T-helper 1 cell treated with Interleukin-12 subunit alpha and Interleukin-12 subunit beta and Interleukin-4 antibody, amounts not matched to agents 30 μg/mL and 1 μg/mL, for 36 hours (primary cell): ENCODE measurements around the gene RMDN2.
A peak's percentile ranks its signal among the peaks of the same experiment; 100 is the strongest.
"Not testable (repeated sequence)": the region's sequence is repeated elsewhere in the genome, so short reads cannot be mapped to it uniquely, and the experiment has no call there.

Experiments used
- H3K27ac Mint-ChIP-seq: one replicate; pipeline ENCODE4 v1.8.0; 2021; ENCODE audit warnings: mild to moderate bottlenecking, mixed read lengths
- H3K27me3 Mint-ChIP-seq: one replicate; pipeline ENCODE4 v1.8.0; 2021; ENCODE audit warnings: low read depth, mixed read lengths
- H3K36me3 Mint-ChIP-seq: one replicate; pipeline ENCODE4 v1.8.0; 2021; ENCODE audit warnings: low read depth, mixed read lengths
- H3K4me1 Mint-ChIP-seq: one replicate; pipeline ENCODE4 v1.8.0; 2021; ENCODE audit warnings: low read depth, mixed read lengths
- H3K4me3 Mint-ChIP-seq: one replicate; pipeline ENCODE4 v1.8.0; 2021; ENCODE audit warnings: mild to moderate bottlenecking, moderate library complexity, mixed read lengths
- H3K9me3 Mint-ChIP-seq: one replicate; pipeline ENCODE4 v1.8.0; 2021; ENCODE audit warnings: mixed read lengths

RMDN2 gene

DNA sequence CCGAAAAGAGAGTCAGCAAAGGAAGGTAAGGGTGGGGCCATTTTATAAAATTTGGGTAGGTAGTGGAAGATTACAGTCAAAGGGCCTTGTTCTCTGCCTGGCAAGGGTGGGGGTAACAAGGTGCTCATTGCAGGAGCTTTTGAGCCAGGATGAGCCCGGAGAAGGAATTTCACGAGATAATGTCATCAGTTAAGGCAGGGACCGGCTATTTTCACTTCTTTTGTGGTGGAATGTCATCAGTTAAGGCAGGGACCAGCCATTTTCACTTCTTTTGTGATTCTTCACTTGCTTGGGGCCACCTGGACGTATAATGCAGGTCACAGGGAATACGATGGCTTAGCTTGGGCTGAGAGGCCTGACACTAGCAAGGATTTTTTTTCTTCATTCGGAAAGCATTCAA lies 92.7 kb downstream of the RMDN2 start:
- Mint-ChIP-seq H3K36me3 (no peaks in the 10 kb centered on the region), H3K27ac (no peak overlapping the region), H3K4me3 (no peak overlapping the region), H3K27me3 (no peaks in the 10 kb centered on the region), H3K9me3 (no peaks in the 10 kb centered on the region), H3K4me1 (no peaks in the 10 kb centered on the region)

GRCh38 chr2:38020359-38021069 lies 95.4 kb downstream of the RMDN2 start:
- H3K27ac Mint-ChIP-seq, H3K9me3 Mint-ChIP-seq, H3K36me3 Mint-ChIP-seq, H3K4me1 Mint-ChIP-seq, H3K4me3 Mint-ChIP-seq, H3K27me3 Mint-ChIP-seq: not testable (repeated sequence)

DNA sequence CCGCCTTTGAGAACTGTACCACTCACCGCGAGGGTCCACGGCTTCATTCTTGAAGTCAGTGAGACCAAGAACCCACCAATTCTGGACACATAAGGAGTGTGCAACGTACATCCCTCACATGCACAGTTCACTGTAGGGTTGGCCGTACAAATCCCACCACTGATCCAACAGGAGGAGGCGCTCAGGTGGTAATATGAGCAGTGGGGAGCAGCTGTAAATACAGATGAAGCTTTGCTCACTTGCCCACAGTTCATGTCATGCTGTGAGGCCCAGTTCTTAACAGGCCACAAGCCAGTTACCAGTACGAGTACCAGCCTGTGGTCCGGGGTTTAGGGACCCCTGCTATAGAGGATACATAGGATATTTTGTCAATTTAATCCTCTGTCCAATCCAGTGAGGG lies 96.5 kb downstream of the RMDN2 start:
- H3K4me1 Mint-ChIP-seq = no peaks in the 10 kb centered on the region
- no peak overlapping the region for H3K27ac Mint-ChIP-seq
- no peaks in the 10 kb centered on the region for H3K36me3 Mint-ChIP-seq

GRCh38 chr2:38026846-38027245 lies 101.8 kb downstream of the RMDN2 start:
- H3K4me1 Mint-ChIP-seq = no peaks in the 10 kb centered on the region
- peaks cover 13% of the 10 kb centered on the region for H3K27me3 Mint-ChIP-seq
- H3K27ac Mint-ChIP-seq = no peak overlapping the region
- no peaks in the 10 kb centered on the region for H3K36me3 Mint-ChIP-seq
- H3K9me3 Mint-ChIP-seq = no peaks in the 10 kb centered on the region
- H3K4me3 Mint-ChIP-seq = no peak overlapping the region

More for the DNA sequence above, 96.5 kb downstream of the RMDN2 start:
- no peaks in the 10 kb centered on the region for H3K9me3 Mint-ChIP-seq
- H3K27me3 Mint-ChIP-seq = peaks cover 9% of the 10 kb centered on the region
- H3K4me3 Mint-ChIP-seq = no peak overlapping the region

DNA sequence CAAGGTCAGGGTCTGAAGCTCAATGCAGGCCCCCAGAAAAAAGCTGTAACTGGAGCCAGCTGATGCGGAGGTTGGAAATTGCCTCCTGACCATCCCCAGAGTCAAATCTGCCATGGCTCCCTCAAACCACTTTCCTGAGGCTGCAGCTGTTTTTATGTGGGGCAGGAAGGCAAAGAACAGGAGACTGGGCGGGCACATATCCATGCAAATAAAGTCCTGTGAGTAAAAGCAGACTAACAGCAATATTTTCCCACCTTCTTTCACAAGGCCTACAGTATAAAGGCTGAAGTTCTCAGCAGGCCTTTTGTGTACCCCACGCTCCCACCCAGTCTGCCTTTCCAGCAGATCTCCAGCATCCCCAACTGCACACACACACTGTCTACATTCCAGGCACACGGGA lies 103.7 kb downstream of the RMDN2 start:
- no peak overlapping the region for H3K27ac Mint-ChIP-seq
- H3K4me3 Mint-ChIP-seq = no peak overlapping the region
- H3K36me3 Mint-ChIP-seq = no peaks in the 10 kb centered on the region
- H3K4me1 Mint-ChIP-seq = peaks cover 3% of the 10 kb centered on the region
- no peaks in the 10 kb centered on the region for H3K9me3 Mint-ChIP-seq
- peaks cover 13% of the 10 kb centered on the region for H3K27me3 Mint-ChIP-seq

GRCh38 chr2:38029512-38029911 lies 104.4 kb downstream of the RMDN2 start:
- no peak overlapping the region for H3K4me3 Mint-ChIP-seq

GRCh38 chr2:38030635-38031355 lies 105.7 kb downstream of the RMDN2 start:
- Mint-ChIP-seq H3K27ac (no peak overlapping the region), H3K9me3 (no peaks in the 10 kb centered on the region), H3K36me3 (peaks cover 2% of the 10 kb centered on the region), H3K4me3 (no peak overlapping the region), H3K4me1 (peaks cover 6% of the 10 kb centered on the region), H3K27me3 (peaks cover 12% of the 10 kb centered on the region)

More at GRCh38 chr2:38029512-38029911, 104.4 kb downstream of the RMDN2 start:
- peaks cover 2% of the 10 kb centered on the region for H3K36me3 Mint-ChIP-seq
- no peak overlapping the region for H3K27ac Mint-ChIP-seq
- no peaks in the 10 kb centered on the region for H3K9me3 Mint-ChIP-seq
- peaks cover 14% of the 10 kb centered on the region for H3K27me3 Mint-ChIP-seq
- peaks cover 6% of the 10 kb centered on the region for H3K4me1 Mint-ChIP-seq

DNA sequence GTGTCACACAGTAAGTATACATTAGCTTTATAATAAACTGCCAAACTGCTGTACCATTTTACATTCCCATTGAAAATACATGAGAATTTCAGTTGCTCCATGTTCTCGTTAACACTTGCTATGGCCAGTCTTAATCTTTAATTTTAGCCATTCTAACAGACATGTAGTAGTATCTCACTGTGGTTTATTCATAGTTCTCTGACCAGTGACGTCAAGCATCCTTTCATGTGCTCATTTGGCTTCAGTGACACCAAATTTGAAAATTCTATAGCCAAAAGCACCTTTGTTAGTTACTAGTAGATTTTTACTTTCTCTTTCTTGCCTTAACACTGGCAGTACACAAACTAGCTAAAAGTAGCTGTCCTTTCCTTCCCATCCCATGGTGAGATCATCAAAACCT lies 107.9 kb downstream of the RMDN2 start:
- Mint-ChIP-seq H3K27ac (no peak overlapping the region), H3K27me3 (peaks cover 27% of the 10 kb centered on the region), H3K4me3 (no peak overlapping the region), H3K4me1 (peaks cover 10% of the 10 kb centered on the region), H3K36me3 (peaks cover 2% of the 10 kb centered on the region), H3K9me3 (no peaks in the 10 kb centered on the region)

- peaks cover 29% of the 10 kb centered on the region for H3K27me3 Mint-ChIP-seq
- H3K36me3 Mint-ChIP-seq = peaks cover 4% of the 10 kb centered on the region
- peaks cover 15% of the 10 kb centered on the region for H3K4me1 Mint-ChIP-seq
- no peak overlapping the region for H3K4me3 Mint-ChIP-seq
- H3K27ac Mint-ChIP-seq = no peak overlapping the region
- H3K9me3 Mint-ChIP-seq = no peaks in the 10 kb centered on the region
Observed at GRCh38 chr2:38033646-38034045, 108.6 kb downstream of the RMDN2 start.

- peaks cover 4% of the 10 kb centered on the region for H3K36me3 Mint-ChIP-seq
- H3K27me3 Mint-ChIP-seq = peaks cover 29% of the 10 kb centered on the region
- peaks cover 15% of the 10 kb centered on the region for H3K4me1 Mint-ChIP-seq
- no peak overlapping the region for H3K27ac Mint-ChIP-seq
- H3K4me3 Mint-ChIP-seq = no peak overlapping the region
- H3K9me3 Mint-ChIP-seq = no peaks in the 10 kb centered on the region
Observed at GRCh38 chr2:38035968-38036367, 110.9 kb downstream of the RMDN2 start.

- Mint-ChIP-seq H3K4me1 (peaks cover 15% of the 10 kb centered on the region), H3K27ac (no peak overlapping the region), H3K27me3 (peaks cover 29% of the 10 kb centered on the region), H3K9me3 (peaks cover under 1% of the 10 kb centered on the region), H3K4me3 (no peak overlapping the region), H3K36me3 (peaks cover 4% of the 10 kb centered on the region)
Observed at GRCh38 chr2:38037325-38037724, 112.2 kb downstream of the RMDN2 start.

- H3K4me3 Mint-ChIP-seq = peak overlapping the region; percentile 70
- H3K27ac Mint-ChIP-seq = peak overlapping the region; percentile 34
- H3K4me1 Mint-ChIP-seq = peaks cover 15% of the 10 kb centered on the region
- H3K9me3 Mint-ChIP-seq = peaks cover 7% of the 10 kb centered on the region
- peaks cover 29% of the 10 kb centered on the region for H3K27me3 Mint-ChIP-seq
- peaks cover 4% of the 10 kb centered on the region for H3K36me3 Mint-ChIP-seq
Observed at GRCh38 chr2:38037757-38038621, 112.9 kb downstream of the RMDN2 start.

DNA sequence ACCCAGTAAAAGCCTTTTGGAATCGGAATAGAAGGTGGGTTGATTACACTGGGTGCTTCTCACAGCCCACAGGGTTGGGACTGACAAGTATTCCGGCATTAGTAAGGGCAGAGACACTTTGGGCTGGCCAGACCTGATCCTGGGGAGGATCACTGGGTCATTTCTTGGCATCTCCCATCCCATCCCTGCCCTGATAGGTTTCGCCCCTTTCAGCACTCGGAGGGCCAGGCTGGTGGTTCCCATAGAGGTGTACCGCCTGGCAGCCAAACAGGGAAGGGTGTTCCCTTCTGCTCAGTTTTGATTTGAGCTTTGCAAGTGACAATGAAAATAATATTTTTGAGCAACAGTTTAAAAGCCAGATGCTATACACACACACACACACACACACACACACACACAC lies 113.6 kb downstream of the RMDN2 start:
- peaks cover 4% of the 10 kb centered on the region for H3K36me3 Mint-ChIP-seq
- H3K4me1 Mint-ChIP-seq = peaks cover 12% of the 10 kb centered on the region
- peak overlapping the region; percentile 34 for H3K27ac Mint-ChIP-seq
- peak overlapping the region; percentile 70 for H3K4me3 Mint-ChIP-seq
- peaks cover 29% of the 10 kb centered on the region for H3K27me3 Mint-ChIP-seq
- H3K9me3 Mint-ChIP-seq = peaks cover 9% of the 10 kb centered on the region

DNA sequence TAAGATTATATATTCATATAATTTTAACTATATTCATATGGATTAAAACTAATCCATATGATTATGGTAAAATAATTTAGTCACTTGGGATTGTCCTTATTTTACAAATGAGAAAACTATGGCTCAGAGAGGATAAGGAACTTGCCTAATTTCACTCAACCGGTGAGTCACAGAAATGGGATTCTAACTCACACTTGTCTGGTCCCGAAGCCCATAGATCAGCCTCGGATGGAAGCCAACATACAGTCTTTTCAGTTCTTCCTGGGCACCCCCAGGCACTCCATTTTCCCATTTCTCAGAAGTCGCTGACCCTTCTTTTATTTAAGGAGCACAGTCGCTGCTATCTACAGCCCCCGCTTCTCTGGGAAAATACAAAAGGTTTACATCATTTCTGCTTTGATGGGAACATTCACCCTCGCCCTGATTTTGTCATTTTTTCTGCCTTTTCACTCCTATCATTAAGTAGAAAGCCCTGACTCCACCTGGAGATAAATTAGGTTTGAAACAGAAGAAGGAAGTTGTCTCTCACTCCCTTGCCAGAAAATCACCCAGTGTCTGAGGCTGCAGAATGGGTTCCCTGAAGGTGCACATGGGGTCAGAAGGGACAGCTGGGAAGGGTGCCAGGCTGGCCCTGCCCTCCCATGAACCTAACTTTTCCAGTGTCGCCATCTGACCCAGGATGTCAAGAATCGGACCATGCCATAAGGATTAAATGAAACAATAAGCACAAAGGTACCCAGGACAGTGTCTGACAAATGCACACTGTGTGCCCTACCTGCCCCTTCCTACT lies 114.2 kb downstream of the RMDN2 start:
- Mint-ChIP-seq H3K4me1 (peaks cover 9% of the 10 kb centered on the region), H3K36me3 (peaks cover 3% of the 10 kb centered on the region), H3K9me3 (peaks cover 9% of the 10 kb centered on the region), H3K4me3 (no peak overlapping the region), H3K27me3 (peaks cover 27% of the 10 kb centered on the region), H3K27ac (no peak overlapping the region)
